Endometrium (tissue), 2 donors: Measurements from ENCODE around the gene NUP42.

Experiments
- FAIRE-seq: peaks from 2 replicates; lab custom pipeline; 2012; peaks lifted over from hg19 to GRCh38; lab: Jason Lieb, UNC
- donor health status: control.
- donor health status: control.

NUP42 gene

GRCh38 chr7:23235813-23236221 is 54.0 kb downstream of the NUP42 start:
- FAIRE-seq = no peak

- FAIRE-seq = no peak
These were observed 55.2 kb downstream of the NUP42 start for GRCh38 chr7:23237000-23237399.

GRCh38 chr7:23238983-23239652 is 57.3 kb downstream of the NUP42 start:
- FAIRE-seq = no peak

DNA sequence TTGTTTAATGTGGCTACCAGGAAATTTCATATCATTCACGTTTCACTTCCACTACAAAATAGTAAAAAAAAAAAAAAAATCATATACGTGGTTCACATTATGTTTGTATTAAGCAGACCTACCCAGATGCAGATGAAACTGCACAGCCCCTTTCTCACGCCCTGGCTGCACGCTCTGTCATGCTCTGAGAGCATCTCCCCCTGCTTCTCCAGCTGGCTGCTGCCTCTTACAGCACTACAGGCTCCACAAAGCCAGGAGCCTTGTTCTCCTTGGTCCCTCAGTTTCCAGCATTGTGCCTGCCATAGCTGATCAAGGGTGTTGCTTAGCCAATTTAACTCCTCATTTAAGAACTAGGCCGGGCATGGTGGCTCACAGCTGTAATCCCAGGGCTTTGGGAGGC is 57.9 kb downstream of the NUP42 start:
- no peak for FAIRE-seq

DNA sequence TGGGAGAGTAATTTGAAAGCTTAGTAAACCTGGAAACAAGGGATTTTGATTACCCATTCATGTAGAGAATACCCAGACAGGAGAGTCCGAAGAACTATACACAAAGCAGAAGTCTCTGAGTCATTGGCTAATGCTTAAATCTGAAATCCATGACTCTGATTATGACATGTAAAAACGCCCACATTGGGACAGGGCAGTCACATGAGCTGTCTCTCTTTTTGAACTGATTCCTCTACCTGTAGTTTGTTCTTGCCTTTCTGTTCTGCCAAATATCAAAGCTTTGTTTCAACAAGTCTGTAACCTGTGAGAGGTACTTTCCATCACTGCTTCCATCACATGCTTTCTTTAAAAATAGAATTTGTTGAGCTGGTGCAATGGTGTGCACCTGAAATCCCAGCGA is 60.5 kb downstream of the NUP42 start:
- no peak for FAIRE-seq

GRCh38 chr7:23242935-23243334 is 61.1 kb downstream of the NUP42 start:
- FAIRE-seq = peak; percentile 39

GRCh38 chr7:23246555-23246954 is 64.7 kb downstream of the NUP42 start, which contains the start of gene GPNMB:
Gene GPNMB (plus strand): TSS chr7:23246775. CDS start chr7:23246858, 83 bp downstream.
- FAIRE-seq = no peak

- no peak for FAIRE-seq
These were observed 65.3 kb downstream of the NUP42 start for GRCh38 chr7:23247046-23247602.

- no peak for FAIRE-seq
These were observed 65.9 kb downstream of the NUP42 start for GRCh38 chr7:23247603-23248335.

- no peak for FAIRE-seq
These were observed 67.6 kb downstream of the NUP42 start for GRCh38 chr7:23249486-23249885.
